K562 (cell line): ENCODE measurements around the gene PIK3R1. TPM values are rescaled to one million over a fixed set of nuclear protein-coding genes. Genes with fewer than 3 reads are reported as not detected.

Experiments
- ATAC-seq: fragments of 200-7000 bp; cut with Tn5 transposase; 3 replicates; pipeline ENCODE4 v1.9.1; 2020; ENCODE audit warnings: moderate library complexity
- BruUV-seq: library from RNA; stranded (reverse); fragments of 400-500 nt; replicated peaks from 2 replicates; lab custom pipeline; 2021; lab: Mats Ljungman, UMichigan
- CTCF ChIA-PET: fragments of 300-600 bp; formaldehyde crosslinking; extraction: SDS; loops from one replicate; lab custom pipeline; 2021; ENCODE audit warnings: low intra/inter-chr PET ratio; lab: Yijun Ruan, JAX
- POLR2A ChIA-PET: fragments of 300-600, 350-650 bp; sonication (Branson Sonifier 250); formaldehyde crosslinking; extraction: SDS; loops from one replicate; lab custom pipeline; 2021; ENCODE audit warnings: antibody characterized with exemption, inconsistent platforms; lab: Yijun Ruan, JAX
- DNase-seq, 4 experiments: peaks; one replicate each; pipeline versions ENCODE4 v3.0.0 to v3.0.0-alpha.2; 2011 to 2018; ENCODE audit warnings: low spot score in 3 of 4, mixed read lengths in 3 of 4; ENCODE audit errors: extremely low read depth in 1 of 4
- FAIRE-seq: peaks from 2 replicates; lab custom pipeline; 2011; peaks lifted over from hg19 to GRCh38; lab: Jason Lieb, UNC
- H2AFZ ChIP-seq: 2 replicates; pipeline ENCODE4 v1.6.0; 2011; ENCODE audit warnings: low read depth, low read length, control low read depth, inconsistent platforms
- H3K27ac ChIP-seq: fragments of 200-600 bp; 3 replicates; pipeline ENCODE4 v1.8.0; 2011; ENCODE audit warnings: low read depth, mild to moderate bottlenecking, control low read depth, inconsistent platforms, low read length, moderate library complexity, mixed read lengths; ENCODE audit errors: extremely low read depth
- H3K27me3 ChIP-seq, 2 experiments: fragments of 300-600 bp in 1 of 2; 2 replicates in 1 of 2; 3 replicates in 1 of 2; pipeline versions ENCODE4 v1.6.0 to v1.8.0; 2011; ENCODE audit warnings: inconsistent platforms in 2 of 2, low read length in 2 of 2, mild to moderate bottlenecking in 1 of 2, mixed read lengths in 1 of 2, moderate library complexity in 1 of 2; ENCODE audit not compliant: control insufficient read depth in 2 of 2, insufficient read depth in 2 of 2
- H3K36me3 ChIP-seq: fragments of 300-600 bp; 3 replicates; pipeline ENCODE4 v1.8.0; 2011; ENCODE audit warnings: mild to moderate bottlenecking, low read length, inconsistent platforms; ENCODE audit not compliant: control insufficient read depth, insufficient read depth
- H3K4me1 ChIP-seq, 2 experiments: fragments of 200-600 bp in 1 of 2; replicated peaks in 1 of 2; 2 replicates in 1 of 2; 3 replicates in 1 of 2; pipeline versions ENCODE4 v1.5.1 to v1.8.0; 2011; ENCODE audit warnings: inconsistent platforms in 2 of 2, low read length in 2 of 2, mild to moderate bottlenecking in 1 of 2, mixed read lengths in 1 of 2, moderate library complexity in 1 of 2; ENCODE audit not compliant: control insufficient read depth in 2 of 2, insufficient read depth in 2 of 2
- H3K4me2 ChIP-seq: 2 replicates; pipeline ENCODE4 v1.6.1; 2011; ENCODE audit warnings: low read length, control low read depth, inconsistent platforms, mixed read lengths; ENCODE audit not compliant: insufficient read depth
- H3K4me3 ChIP-seq: fragments of 200-600 bp; sonication (generic), shearing (Covaris generic); 2 replicates; pipeline ENCODE4 v1.5.1; 2016; ENCODE audit warnings: control low read depth, inconsistent platforms
- H3K79me2 ChIP-seq: fragments of 200-600 bp; 3 replicates; pipeline ENCODE4 v1.8.0; 2011; ENCODE audit warnings: low read length, inconsistent platforms; ENCODE audit not compliant: control insufficient read depth, insufficient read depth
- H3K9ac ChIP-seq, 2 experiments: 2 replicates each; pipeline versions ENCODE4 v1.6.0 to v1.6.1; 2011; ENCODE audit warnings: low read depth in 2 of 2, low read length in 2 of 2, control low read depth in 1 of 2, inconsistent platforms in 1 of 2, mild to moderate bottlenecking in 1 of 2, mixed read lengths in 1 of 2; ENCODE audit not compliant: insufficient read depth in 1 of 2
- H3K9me1 ChIP-seq: one replicate; pipeline ENCODE4 v1.6.0; 2011; ENCODE audit warnings: inconsistent platforms, mild to moderate bottlenecking, low read length, moderate library complexity; ENCODE audit not compliant: control insufficient read depth, insufficient read depth
- H3K9me3 ChIP-seq: replicated peaks from 2 replicates; pipeline ENCODE4 v1.5.1; 2011; ENCODE audit warnings: low read depth, low read length, inconsistent platforms; ENCODE audit not compliant: control insufficient read depth, insufficient read depth
- H4K20me1 ChIP-seq: replicated peaks from 2 replicates; pipeline ENCODE4 v1.6.1; 2011; ENCODE audit warnings: low read length, inconsistent platforms, mixed read lengths; ENCODE audit not compliant: control insufficient read depth, insufficient read depth
- C11orf30 ChIP-seq: fragments of 450-650 bp; IDR thresholded peaks from 2 replicates; pipeline ENCODE4 v1.6.1; 2016; ENCODE audit warnings: low read depth, mild to moderate bottlenecking
- HNRNPUL1 ChIP-seq: fragments of 200-400 bp; formaldehyde crosslinking; IDR thresholded peaks from 2 replicates; pipeline ENCODE4 v1.6.1; 2017; ENCODE audit warnings: low read length
- KAT2B ChIP-seq: IDR thresholded peaks from one replicate; pipeline ENCODE4 v1.6.1; 2012; ENCODE audit warnings: low read depth, mild to moderate bottlenecking, control low read depth, inconsistent platforms, low read length, moderate library complexity
- KDM2B ChIP-seq: fragments of 250-450 bp; sonication (Bioruptor Pico); IDR thresholded peaks from 2 replicates; pipeline ENCODE4 v1.8.0; 2021; ENCODE audit warnings: mild to moderate bottlenecking, moderate library complexity
- RAD21 ChIP-seq, 2 experiments: fragments of 250-450 bp in 1 of 2; fragments of 450-650 bp in 1 of 2; sonication (Bioruptor Pico) in 1 of 2; formaldehyde crosslinking in 1 of 2; IDR thresholded peaks in 1 of 2; conservative IDR thresholded peaks in 1 of 2; 2 replicates each; pipeline versions ENCODE4 v1.4.0 to v1.8.0; 2020 to 2022; ENCODE audit warnings: mild to moderate bottlenecking in 2 of 2, moderate library complexity in 1 of 2
- ZNF316 ChIP-seq: fragments of 450-650 bp; IDR thresholded peaks from 2 replicates; pipeline ENCODE4 v1.6.1; 2016
- ZNF668 ChIP-seq: fragments of 250-450 bp; sonication (Bioruptor Pico); IDR thresholded peaks from 2 replicates; pipeline ENCODE4 v1.8.0; 2022; ENCODE audit warnings: mild to moderate bottlenecking, inconsistent platforms
- WGBS: fragments of 100-300 bp; shearing (Covaris generic); methylation state at CpG from one replicate; pipeline ENCODE4 v1.1.6; 2016; ENCODE audit warnings: low coverage, mixed read lengths; ENCODE audit not compliant: insufficient coverage; ENCODE audit errors: missing lambda C conversion rate; 5-methylcytosine and 5-hydroxymethylcytosine counted together
- in situ Hi-C: fragments of 300-500 bp; cut with MboI; formaldehyde crosslinking; loops from 4 replicates; pipeline ENCODE4 v1.15.0; 2018; ENCODE audit warnings: inconsistent platforms, mixed read lengths
- intact Hi-C: fragments of 100-400 bp; cut with micrococcal nuclease; formaldehyde crosslinking; loops from 2 replicates; pipeline ENCODE4 v1.14.2; 2022
- polyA plus RNA-seq, 8 experiments: library from polyadenylated mRNA; depleted of rRNA in 4 of 8; stranded (reverse) in 5 of 8; unstranded in 3 of 8; fragments of >200 nt; fragmentation: Nextera tagmentation in 2 of 8; fragmentation: Illumina TruSeq in 1 of 8; extraction: Ambion mirVana in 2 of 8; extraction: Trizol in 1 of 8; gene quantifications; 2 replicates each; pipeline versions ENCODE4 v1.2.1 to v1.2.3, GENCODE V29; 2011 to 2014; ENCODE audit warnings: inconsistent platforms in 1 of 8, missing spikeins in 1 of 8
- total RNA-seq, 7 experiments: library from RNA; depleted of rRNA in 6 of 7; stranded (reverse); fragments of >200 nt in 6 of 7; fragmentation: Illumina TruSeq in 2 of 7; extraction: Trizol in 2 of 7; gene quantifications; 2 replicates each; pipeline versions ENCODE4 v1.2.1 to v1.2.3, GENCODE V29; 2011 to 2021; ENCODE audit warnings: low replicate concordance in 1 of 7
- TF ChIP-seq, protein P1 (sequence below), 2 experiments: fragments of 450-650 bp in 1 of 2; IDR thresholded peaks; 2 replicates each; pipeline ENCODE4 v1.6.1; 2011 to 2017; ENCODE audit warnings: low read depth in 2 of 2, antibody characterized with exemption in 1 of 2, borderline replicate concordance in 1 of 2, low read length in 1 of 2, mild to moderate bottlenecking in 1 of 2, mixed read lengths in 1 of 2; ENCODE audit not compliant: control insufficient read depth in 1 of 2
- TF ChIP-seq, protein P2 (sequence below): fragments of 450-650 bp; IDR thresholded peaks from 2 replicates; pipeline ENCODE4 v1.6.1; 2018; ENCODE audit not compliant: partially characterized antibody
- TF ChIP-seq, protein P3 (sequence below): fragments of 250-450 bp; sonication (Bioruptor Pico); IDR thresholded peaks from 2 replicates; pipeline ENCODE4 v1.5.0; 2021; ENCODE audit warnings: mild to moderate bottlenecking, moderate library complexity

PIK3R1 gene
- total and polyA plus RNA-seq, 9 of the 15 experiments (the other 6 are each of a cell fraction or from before 2014, with no cell fraction given) = 1.1 to 9.7 (median 4.8) TPM

DNA sequence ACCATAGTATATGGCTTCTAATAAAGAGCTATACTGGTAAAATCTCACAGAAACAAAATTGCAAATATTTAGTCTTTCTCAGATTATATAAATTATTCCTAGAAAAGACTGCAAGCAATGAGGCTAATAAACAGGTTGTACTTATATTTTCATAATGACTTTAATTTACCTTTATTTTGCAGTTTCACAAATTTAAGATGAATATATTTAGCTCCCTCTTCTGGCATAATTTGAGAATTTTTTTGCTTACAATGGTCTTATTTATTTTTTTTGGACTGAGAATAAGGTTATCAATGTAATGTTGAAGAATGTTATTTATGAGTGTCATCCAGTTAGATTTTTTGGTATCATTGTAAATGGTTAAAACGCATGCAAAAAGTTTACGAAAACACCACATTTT is 56.7 kb downstream of the PIK3R1 start:
- no peaks in the 10 kb centered on the region for H3K9me1 ChIP-seq
- no peak for ATAC-seq
- FAIRE-seq = peak; percentile 74
- TF ChIP-seq, protein P1, sequence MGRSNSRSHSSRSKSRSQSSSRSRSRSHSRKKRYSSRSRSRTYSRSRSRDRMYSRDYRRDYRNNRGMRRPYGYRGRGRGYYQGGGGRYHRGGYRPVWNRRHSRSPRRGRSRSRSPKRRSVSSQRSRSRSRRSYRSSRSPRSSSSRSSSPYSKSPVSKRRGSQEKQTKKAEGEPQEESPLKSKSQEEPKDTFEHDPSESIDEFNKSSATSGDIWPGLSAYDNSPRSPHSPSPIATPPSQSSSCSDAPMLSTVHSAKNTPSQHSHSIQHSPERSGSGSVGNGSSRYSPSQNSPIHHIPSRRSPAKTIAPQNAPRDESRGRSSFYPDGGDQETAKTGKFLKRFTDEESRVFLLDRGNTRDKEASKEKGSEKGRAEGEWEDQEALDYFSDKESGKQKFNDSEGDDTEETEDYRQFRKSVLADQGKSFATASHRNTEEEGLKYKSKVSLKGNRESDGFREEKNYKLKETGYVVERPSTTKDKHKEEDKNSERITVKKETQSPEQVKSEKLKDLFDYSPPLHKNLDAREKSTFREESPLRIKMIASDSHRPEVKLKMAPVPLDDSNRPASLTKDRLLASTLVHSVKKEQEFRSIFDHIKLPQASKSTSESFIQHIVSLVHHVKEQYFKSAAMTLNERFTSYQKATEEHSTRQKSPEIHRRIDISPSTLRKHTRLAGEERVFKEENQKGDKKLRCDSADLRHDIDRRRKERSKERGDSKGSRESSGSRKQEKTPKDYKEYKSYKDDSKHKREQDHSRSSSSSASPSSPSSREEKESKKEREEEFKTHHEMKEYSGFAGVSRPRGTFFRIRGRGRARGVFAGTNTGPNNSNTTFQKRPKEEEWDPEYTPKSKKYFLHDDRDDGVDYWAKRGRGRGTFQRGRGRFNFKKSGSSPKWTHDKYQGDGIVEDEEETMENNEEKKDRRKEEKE (IDR thresholded peaks at IDR 0.05; ENCODE audit: borderline replicate concordance in 1 of 2, control insufficient read depth in 1 of 2, low read depth in 2 of 2, low read length in 1 of 2) = no peak
- TF ChIP-seq, protein P2, sequence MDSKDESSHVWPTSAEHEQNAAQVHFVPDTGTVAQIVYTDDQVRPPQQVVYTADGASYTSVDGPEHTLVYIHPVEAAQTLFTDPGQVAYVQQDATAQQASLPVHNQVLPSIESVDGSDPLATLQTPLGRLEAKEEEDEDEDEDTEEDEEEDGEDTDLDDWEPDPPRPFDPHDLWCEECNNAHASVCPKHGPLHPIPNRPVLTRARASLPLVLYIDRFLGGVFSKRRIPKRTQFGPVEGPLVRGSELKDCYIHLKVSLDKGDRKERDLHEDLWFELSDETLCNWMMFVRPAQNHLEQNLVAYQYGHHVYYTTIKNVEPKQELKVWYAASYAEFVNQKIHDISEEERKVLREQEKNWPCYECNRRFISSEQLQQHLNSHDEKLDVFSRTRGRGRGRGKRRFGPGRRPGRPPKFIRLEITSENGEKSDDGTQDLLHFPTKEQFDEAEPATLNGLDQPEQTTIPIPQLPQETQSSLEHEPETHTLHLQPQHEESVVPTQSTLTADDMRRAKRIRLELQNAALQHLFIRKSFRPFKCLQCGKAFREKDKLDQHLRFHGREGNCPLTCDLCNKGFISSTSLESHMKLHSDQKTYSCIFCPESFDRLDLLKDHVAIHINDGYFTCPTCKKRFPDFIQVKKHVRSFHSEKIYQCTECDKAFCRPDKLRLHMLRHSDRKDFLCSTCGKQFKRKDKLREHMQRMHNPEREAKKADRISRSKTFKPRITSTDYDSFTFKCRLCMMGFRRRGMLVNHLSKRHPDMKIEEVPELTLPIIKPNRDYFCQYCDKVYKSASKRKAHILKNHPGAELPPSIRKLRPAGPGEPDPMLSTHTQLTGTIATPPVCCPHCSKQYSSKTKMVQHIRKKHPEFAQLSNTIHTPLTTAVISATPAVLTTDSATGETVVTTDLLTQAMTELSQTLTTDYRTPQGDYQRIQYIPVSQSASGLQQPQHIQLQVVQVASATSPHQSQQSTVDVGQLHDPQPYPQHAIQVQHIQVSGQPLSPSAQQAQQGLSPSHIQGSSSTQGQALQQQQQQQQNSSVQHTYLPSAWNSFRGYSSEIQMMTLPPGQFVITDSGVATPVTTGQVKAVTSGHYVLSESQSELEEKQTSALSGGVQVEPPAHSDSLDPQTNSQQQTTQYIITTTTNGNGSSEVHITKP = no peak
- TF ChIP-seq KDM2B (CRISPR knock-in tag) = no peak
- TF ChIP-seq ZNF316 = peak; percentile 71
- TF ChIP-seq, protein P3, sequence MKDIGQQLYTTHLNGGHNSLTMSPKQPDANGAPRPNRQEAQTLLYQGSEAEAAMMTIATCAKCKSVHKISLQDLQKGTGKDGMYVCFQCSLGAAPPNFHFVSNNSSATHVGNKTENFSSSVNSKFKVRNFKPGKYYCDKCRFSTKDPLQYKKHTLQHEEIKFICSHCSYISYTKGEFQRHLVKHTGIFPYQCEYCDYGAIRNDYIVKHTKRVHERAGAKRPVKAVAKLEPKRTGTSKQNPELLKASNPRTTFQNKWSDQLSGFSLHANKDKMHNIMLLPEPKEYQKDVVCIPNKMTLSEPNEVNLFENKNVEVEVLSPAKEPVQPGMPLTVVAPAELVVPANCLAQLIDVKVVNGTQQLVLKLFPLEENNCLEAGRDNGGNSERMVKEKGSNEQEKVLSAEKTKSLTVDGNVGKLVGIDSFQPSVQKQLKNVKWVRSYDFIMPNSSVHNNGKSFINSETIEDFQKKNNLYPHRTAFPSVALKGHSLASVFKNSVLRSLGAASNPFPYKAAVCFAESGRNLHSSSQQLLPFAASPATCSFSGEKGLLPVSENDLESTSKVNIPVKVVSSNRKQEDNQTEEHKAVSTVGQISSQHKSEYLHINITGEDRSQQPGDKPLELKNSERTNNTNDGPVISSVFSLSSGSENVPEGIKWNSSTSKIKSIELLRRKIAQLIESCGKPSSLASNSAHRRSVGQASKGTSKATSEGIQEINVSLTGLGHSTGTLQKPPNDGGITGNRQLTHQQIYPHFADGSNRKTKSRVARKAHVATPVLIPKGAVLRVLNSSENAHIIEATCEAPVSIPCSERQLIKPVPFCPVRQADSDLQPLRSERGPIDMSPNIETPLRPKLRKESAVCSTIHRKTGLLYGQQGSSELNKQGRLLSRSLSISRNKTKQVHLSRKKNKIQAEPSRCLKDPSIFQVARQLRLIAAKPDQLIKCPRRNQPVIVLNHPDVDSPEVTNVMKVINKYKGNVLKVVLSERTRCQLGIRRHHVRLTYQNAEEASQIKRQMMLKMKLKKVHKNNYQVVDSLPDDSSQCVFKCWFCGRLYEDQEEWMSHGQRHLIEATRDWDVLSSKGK (CRISPR knock-in tag) = no peak
- TF ChIP-seq HNRNPUL1 = no peak
- TF ChIP-seq RAD21 (CRISPR knock-in tag; conservative IDR thresholded peaks at IDR 0.05 in 1 of 2, IDR thresholded peaks at IDR 0.05 in 1 of 2) = peak; percentile 53 to 58
- no peak for TF ChIP-seq ZNF668
- no peak for TF ChIP-seq KAT2B
- TF ChIP-seq C11orf30 = peak; percentile 42; the same call in 1 of the 2 replicates

More for the DNA sequence above, 56.7 kb downstream of the PIK3R1 start:
- Histone ChIP-seq H2AFZ (no peak overlapping the region), H3K4me1 (no peaks in the 10 kb centered on the region), H3K4me2 (no peak overlapping the region), H3K27me3 (no peaks in the 10 kb centered on the region; a peak in 1 of 5 replicates), H3K27ac (no peak overlapping the region), H3K79me2 (no peaks in the 10 kb centered on the region), H3K9ac (no peak overlapping the region), H4K20me1 (no peaks in the 10 kb centered on the region; the same call in 1 of the 2 replicates), H3K9me3 (no peaks in the 10 kb centered on the region), H3K36me3 (no peaks in the 10 kb centered on the region), H3K4me3 (no peak overlapping the region)
- POLR2A ChIA-PET = interaction anchor here (0.6 to 1.5 kb wide), 2 partner anchors 8 to 579 kb away, joined by 3 read pairs; no protein-coding TSS in a partner anchor
- in situ Hi-C loops = no loop called here
- 6% methylated on average over 2 of the region's 2 CpGs for WGBS
- intact Hi-C loops = loop anchor here (5.0 kb wide), 1 partner anchor 1025 kb away; no protein-coding TSS in a partner anchor
- BruUV-seq = no TSS peak
- CTCF ChIA-PET = interaction anchor here (0.6 to 1.3 kb wide), 4 partner anchors 229 to 1028 kb away, joined by 3 to 4 read pairs (median 3); no protein-coding TSS in a partner anchor
- no peak for DNase-seq
